Fibroblast of skin of scalp (primary cell): ENCODE data around the gene ODAD4. TPM values are rescaled to one million over a fixed set of nuclear protein-coding genes. Genes with fewer than 3 reads are reported as not detected.

ENCODE experiments used
- DNase-seq: peaks from one replicate; pipeline ENCODE4 v3.0.0-alpha.2; 2013
- polyA plus RNA-seq, 2 experiments: library from polyadenylated mRNA; unstranded; fragments of 120-200 nt; gene quantifications; one replicate each; pipeline ENCODE4 v1.2.1, GENCODE V29; 2013; ENCODE audit not compliant: insufficient read length in 2 of 2

Gene ODAD4, protein sequence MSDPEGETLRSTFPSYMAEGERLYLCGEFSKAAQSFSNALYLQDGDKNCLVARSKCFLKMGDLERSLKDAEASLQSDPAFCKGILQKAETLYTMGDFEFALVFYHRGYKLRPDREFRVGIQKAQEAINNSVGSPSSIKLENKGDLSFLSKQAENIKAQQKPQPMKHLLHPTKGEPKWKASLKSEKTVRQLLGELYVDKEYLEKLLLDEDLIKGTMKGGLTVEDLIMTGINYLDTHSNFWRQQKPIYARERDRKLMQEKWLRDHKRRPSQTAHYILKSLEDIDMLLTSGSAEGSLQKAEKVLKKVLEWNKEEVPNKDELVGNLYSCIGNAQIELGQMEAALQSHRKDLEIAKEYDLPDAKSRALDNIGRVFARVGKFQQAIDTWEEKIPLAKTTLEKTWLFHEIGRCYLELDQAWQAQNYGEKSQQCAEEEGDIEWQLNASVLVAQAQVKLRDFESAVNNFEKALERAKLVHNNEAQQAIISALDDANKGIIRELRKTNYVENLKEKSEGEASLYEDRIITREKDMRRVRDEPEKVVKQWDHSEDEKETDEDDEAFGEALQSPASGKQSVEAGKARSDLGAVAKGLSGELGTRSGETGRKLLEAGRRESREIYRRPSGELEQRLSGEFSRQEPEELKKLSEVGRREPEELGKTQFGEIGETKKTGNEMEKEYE
- 1.5 TPM for polyA plus RNA-seq (2013, experiment 1 of 2; ENCODE audit: insufficient read length)
- polyA plus RNA-seq (2013, experiment 2 of 2; ENCODE audit: insufficient read length): 0.94 TPM

DNA sequence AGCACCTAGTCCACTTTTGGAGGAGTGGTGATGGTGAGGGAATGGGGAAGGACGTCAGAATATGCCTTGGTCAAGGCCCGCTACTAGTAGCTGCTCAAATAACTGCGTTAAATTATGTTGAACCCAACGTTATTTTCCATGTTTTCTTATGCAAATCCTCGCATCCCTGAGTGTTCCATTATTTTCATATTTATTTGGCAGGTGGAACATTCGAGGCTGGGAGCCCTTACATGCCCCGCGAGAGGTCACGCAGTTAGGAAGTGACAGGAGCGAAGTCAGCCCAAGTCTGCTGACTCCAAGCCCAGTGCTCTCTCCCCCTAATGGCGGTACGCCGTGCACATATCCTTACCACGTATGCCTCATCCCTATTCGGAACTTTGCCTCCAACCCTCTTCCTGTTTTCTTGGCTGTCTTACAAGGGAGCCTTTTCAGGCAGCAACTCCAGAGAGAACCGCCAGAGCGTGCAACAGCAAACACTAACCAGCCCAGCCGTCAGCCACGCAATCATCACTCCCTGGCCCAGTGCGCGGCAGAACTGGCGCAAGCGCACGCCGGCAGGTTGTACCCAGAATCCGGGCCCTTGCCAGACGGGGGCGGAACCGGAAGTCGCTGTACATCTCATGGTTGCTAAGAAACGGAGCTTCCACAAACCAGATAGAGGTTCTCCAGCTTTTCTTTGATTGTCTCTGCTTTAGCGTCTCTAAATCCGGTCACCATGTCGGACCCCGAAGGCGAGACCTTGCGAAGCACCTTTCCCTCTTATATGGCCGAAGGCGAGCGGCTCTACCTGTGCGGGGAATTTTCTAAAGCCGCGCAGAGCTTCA lies at the start of gene ODAD4:
TSS of gene ODAD4 (plus strand) at position 609 of the 824 bp plus-strand sequence. CDS start at position 716, 107 bp downstream.
- DNase-seq: peak; percentile 98

DNA sequence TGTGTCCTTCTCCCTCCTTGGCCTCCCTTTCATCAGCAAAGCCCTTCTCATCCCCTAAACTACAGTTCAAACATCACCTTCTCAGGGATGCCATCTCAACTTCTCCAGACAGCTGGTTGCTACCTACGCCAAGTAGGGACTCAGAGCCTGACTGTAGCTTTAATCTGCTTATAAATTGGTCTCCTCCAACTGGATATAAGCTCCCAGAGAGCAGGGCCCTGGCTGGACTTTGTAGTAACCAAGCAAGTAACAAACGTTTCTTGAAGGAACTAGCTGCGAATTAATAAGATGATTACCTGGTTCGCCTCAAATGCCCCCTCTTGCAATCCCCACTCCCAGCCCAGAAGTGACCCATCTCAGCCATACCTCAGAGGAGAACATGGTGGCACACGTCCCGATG lies 47.7 kb upstream of the ODAD4 start:
- DNase-seq: no peak

DNA sequence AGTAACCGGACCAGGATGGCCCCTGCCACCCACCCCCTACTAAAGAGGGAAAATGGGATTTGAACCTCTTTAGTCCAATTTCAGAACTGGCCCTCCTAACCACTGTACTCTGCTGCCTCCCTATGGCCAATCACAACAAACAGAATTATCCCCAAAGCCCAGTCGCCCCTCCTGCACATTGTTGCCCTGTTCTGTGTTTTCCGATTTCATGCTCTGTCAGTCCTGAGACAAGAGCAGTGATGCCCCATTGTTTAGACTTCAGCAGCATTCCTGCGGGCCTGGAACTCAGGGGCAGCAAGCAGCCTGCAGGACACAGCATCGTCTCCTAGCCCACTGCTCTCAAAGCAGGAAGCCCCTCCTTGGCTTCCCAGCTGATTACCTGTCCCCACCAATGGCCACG lies 44.7 kb upstream of the ODAD4 start:
- DNase-seq: no peak

DNA sequence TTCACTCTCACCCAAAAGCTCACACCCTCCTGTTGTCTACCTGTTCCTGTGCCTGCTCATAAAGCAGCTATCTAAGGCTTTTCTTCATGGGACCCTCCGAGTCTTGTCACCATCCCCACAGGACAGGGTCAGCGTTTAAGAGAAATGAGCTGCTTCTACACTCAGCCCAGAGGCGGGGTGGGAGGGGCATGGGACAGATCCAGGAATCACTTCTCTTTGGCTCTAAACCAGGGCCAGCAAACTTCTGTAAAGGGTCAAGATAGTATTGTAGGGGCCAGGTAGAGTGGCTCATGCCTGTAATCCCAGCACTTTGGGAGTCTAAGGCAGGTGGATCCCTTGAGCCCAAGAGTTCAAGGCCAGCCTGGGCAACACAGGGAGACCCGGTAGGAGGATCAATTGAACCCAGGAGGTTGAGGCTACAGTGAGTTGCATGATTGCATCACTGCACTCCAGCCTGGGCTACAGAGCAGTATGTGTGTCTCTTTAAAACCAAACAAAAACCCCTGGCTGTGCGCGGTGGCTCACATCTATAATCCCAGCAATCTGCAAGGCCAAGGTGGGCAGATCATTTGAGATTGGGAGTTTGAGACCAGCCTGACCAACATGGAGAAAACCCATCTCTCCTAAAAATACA lies 42.0 kb upstream of the ODAD4 start:
- no peak for DNase-seq

DNA sequence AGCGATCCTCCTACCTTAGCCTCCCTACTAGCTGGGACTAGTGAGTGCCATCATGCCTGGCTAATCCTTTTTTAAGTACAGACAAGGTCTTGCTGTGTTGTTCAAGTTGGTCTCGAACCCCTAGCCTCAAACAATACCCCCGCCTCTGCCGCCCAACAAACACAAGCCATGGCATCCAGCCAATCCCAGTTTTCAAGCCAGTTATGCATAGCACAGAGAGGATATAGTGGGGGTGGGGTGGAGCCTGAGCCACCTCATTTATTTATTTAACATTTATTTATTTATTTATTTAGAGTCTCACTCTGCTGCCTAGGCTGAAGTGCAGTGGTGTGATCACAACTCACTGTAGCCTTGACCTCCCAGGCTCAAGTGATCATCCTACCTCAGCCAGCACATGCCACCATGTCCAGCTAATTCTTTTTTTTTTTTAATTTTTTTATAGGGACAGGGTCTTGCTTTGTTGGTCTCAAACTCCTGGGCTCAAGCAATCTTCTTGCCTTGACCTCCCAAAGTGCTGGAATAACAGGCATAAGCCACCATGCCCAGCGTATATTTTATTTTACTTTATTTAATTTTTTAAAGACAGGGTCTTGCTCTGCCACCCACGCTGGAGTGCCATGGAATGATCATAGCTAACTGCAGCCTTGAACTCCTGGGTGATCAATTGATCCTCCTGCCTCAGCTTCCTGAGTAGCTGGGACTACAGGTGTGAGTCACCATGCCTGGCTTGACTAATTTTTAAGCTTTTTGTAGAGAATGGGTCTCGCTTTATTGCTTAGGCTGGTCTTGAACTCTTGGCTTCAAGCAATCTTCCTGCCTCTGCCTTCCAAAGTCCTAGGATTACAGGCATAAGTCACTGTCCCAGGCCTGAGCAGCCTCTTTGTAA lies 39.0 kb upstream of the ODAD4 start:
- no peak for DNase-seq

DNA sequence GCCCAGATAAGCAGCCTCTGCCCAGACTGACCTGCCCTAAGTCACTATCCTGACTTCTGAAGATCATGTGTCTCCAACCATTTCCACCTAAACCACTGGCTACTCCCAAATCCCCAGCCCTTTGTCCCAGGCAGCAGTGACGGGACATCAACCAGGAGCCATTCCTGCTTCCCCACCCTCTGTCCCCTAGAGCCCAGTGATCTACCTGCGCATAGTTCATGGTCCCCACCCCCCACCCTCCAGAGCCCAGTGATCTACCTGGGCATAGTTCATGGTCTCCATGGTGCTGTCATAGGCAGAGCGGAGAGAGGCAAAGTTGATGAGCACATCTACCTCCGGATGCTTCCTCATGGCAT lies 38.4 kb upstream of the ODAD4 start:
- no peak for DNase-seq

DNA sequence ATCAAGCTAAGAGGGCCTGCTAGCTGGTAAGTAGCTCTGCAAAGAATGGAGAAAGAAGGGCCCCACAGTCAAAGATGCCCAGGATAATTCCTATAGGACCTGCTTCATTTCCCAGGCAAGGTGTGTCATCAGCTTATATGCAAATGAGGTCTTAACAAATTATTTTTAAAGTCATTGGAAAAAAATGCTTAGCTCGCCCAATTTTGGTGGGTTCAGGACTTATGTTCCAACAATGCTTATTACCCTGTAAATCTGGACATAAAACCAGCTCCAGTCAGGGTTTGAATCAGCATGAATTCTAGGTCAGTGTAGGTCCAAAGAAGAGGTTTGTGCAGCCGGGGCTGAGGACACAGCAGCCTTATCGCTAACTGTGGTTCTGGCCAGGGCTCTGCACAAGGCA lies 37.0 kb upstream of the ODAD4 start:
- DNase-seq: no peak

DNA sequence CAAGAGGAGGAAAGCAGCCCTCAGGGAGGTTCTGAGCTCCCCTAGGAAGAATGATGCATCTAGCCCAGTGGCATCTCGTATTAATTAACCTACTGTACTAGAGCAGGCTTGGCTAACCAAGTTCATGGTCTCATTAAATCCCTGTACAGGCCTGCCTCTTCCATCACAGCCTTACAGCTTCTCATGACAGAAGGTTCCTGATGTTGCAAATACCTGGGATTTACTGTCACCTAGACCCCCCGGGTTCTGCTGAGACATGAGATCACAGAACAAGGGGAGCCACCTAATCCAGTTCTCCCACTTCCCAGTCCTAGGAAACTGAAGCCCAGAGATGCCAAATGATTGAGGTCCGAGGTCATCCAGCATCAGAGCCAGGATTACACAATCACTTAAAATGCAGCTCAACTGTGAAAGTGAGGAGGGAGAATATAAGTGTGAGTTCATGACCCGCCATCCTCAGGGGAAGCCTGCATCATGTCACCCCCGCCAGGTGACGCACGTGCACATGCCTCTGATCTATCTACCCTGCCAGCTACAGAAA lies 35.6 kb upstream of the ODAD4 start:
- DNase-seq: peak; percentile 93

DNA sequence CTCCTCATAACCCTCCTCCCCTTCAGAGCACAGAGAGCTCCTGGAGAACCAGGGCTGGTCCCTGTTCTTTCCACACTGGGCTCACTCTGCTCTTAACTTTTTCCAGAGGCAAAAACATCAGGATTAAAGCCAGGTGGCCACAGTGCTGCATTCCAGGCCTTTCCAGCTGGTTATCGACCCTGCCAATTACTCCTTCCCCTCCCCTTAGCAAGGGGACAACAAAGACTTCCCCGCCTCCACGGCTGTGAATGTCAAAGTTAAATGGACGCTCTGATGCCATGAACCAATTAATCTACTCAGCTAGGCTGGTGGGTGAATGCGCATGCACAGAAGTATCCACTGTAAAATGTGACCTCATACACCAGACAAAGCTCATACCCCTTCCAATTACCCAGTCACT lies 34.8 kb upstream of the ODAD4 start:
- DNase-seq: no peak

DNA sequence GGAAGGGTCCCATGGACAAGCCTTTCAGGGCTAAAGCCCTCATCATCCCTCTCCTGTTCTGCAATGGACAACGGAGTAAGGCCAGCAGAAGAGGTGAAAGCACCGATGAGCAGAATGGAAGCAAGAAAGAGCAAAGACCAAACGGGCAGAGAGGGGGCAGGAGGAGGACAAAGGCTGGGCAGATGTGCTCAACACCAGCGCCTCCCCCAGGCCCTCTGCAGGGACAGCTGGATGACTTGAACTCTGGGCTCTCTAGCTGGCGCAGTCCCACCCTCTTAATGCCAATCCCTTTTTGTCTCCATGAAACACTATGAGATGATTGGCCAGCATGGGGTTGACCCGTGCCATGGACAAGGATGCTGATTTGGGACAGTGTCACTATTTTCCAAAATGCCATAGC lies 33.7 kb upstream of the ODAD4 start:
- DNase-seq: no peak

DNA sequence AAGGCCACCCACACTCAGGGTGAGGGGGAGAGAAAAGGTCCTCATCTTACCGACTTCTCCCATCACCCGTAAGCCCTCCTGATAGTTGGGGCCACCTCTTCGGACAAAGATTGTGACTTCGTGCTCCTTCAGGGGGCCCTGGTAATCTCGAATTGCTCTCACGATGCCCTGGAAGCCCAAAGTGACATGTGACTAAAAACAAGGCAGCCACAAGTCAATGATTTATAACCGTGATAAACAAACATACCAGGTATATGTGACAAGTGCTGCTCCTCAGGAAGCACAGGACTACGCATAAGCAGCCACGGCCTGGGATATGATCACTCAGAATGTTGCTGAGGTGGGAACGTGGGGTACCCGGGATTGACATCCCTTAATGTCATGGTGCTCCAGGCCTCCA lies 28.8 kb upstream of the ODAD4 start:
- DNase-seq: no peak

DNA sequence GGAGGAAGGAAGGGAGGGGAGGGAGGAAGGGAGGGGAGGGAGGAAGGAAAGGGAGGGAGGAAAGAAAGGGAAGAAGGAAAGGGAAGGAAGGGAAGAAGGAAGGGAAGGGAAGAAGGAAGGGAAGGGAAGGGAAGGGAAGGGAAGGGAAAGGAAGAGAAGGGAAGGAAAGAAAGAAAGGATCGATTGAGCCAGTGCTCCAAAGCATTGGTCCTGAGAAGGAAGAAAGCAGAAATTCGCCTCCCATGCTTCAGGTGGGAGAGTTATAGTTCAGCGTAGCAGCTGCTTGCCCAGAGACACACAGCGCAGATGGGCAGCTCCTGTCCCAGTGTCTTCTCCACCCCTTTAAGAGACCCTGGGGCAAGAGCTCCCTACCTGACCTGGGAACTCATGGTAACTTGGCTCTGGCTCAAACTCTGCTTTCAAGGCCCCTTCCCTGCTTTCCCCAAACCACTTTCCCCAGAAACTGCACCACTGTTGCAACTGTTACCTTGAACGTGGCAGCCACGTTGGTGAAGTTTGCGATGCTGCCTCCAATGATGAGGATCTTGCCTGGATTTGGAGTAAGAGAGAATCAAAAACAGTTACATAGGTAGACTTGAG lies 26.1 kb upstream of the ODAD4 start:
- no peak for DNase-seq

DNA sequence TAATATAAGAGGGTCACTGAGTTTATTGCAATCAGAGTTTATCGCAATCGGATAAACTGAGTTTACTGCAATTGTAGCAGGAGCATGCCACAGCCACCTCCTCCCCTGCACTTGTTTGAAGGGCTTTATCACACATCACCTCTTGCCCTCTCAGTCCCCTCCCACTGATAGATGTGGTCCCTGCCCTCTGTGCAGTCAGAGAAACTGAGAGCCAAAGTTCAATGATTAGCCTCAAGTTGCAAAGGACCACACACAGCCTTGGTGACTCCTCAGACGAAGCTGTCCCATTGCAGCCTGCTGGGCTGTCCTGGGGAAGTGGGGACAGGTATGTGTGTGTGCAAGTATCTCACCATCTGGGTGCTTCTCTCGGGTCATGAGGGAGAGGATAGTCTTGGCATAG lies 25.2 kb upstream of the ODAD4 start:
- no peak for DNase-seq

DNA sequence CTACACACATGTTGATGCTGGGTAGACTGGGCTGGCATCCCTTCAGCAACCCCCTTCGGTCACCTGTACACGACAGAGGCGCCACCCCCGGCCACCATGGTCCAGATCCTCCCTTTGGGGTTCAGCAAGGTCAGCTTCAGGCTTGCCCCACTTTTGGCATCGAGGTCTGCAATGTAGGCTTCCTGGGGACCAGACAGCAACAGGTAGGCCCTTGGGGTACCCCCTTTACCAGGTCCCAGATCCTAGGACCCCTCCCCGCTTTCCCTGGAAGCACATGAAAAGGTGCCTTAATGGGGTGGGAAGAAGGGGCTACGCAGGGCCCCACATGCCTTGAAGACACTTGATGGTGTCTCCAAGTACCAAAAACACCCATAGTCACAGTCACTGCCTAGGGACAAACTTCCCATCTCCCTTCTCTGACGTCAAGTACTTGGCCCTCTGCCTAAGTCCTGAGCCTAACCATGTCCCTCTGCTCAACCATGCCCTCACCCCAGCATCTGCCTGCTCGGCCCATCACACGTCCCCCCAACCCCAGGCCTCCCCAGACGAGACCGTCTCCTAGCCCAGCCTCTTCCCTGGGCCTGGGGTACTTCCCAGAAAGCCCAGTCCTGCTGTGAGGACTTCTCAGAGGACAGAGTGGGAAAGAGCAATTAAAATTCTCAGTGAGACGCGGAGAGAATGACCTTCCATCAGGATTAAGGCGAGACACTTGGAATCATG lies 23.8 kb upstream of the ODAD4 start:
- no peak for DNase-seq

DNA sequence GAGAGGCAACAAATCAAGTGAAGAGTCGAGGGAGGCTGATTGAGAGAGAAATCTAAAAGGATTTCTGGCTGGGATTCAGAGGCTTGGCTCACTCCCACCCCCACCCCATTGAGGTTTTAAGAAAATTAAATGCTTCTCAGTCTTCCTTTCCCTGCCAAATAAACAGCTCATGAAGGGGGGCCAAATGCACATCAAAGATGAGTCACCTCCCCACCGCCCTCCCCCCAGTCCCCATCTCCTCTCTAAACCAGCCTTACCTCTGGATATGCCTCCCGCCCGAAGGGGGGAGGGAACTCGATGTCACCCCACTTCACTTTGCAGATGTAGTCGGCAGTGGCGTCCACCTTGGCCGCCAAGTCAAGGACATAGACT lies 23.2 kb upstream of the ODAD4 start:
- peak; percentile 81 for DNase-seq

DNA sequence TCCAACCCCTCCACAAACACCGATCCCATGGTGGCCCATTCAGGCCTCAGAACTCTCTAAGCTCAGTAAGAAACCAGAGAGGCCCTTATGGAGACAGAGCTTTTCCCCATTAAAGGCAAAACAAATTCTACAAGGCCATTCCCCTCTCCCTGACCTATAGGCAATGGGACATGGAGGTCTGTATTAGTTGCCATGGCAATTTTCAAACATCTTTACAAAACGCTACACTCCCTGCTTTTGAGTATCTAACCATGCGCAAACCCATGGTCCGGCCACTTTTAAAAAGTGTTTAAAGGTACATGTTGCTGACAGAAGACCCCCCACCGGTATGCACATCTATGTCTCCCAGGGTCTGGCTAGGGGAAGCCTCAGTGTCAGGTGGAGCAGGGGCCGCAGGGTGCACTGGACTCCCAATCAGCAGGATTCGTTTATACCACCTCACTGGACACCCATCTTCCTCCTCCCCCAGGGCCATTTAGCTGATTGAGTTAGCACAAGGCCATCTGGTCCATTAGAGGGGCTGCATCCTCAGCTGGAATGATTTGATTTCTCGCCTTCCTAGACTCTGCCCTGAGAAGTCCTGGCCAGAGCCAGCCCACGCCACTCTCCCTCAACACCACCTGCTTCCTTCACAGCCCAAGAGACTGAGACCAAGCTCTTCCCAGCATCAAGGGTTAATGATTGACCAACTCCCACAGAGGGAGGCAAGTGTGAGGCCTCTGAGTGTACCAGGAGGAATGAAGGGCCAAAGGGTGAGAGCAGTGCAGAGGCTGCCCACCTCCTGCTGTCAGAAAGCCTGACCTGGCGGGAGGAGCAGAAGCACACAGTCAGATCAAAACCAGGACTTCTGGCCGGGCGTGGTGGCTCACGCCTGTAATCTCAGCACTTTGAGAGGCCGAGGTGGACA lies 22.5 kb upstream of the ODAD4 start:
- DNase-seq: no peak

DNA sequence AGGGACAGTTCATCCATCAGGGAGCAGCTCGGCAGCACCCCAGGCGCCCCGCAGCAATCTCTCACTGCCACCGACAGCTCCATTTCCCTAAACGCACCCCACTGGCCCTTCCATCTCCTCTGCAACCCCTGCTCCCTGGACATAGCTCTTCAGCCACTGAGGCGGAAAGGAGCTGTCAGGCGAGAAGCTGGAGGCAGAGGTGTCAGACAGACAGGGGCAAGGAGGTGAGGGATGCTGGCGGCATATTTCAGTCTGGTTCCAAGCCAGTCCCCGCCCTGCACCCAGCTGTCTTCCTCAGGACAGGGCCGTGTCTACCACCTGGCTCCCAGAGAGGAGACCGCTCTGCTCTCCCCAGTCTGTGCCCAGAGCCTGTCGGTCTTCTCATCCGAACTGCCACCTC lies 21.3 kb upstream of the ODAD4 start:
- no peak for DNase-seq

DNA sequence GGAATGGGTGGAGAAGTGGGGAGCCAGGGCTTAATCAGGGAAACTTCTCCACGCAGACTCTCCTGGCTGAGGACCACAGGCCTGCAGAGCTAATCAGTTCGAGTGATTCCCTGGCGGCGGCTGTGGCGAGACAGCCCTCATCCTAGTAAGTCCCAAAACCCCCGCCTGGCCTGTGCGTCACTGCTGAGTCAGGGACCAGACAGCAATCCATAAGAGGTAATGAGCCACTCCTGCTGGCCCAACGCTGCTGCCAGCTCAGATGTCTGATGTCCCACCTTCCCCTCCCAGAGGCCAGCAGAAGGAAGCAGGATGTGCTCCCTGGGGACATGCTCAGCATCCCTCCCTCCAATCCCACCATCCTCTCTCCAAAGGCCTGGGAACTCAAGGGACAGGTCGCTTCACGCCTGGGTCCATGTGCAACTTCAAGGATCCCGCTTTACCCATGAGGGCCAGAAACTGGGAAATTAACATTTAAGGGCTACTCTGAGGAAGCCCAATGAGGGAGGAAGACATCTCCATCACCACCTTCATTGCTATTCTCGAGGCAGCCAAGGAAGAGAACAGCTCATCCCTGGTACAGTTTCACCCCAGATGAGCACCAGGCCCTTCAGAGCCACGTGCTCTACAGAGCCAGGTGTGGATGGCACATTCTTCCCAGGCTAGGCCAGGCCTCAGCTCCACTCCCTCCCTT lies 19.6 kb upstream of the ODAD4 start:
- peak; percentile 96 for DNase-seq

DNA sequence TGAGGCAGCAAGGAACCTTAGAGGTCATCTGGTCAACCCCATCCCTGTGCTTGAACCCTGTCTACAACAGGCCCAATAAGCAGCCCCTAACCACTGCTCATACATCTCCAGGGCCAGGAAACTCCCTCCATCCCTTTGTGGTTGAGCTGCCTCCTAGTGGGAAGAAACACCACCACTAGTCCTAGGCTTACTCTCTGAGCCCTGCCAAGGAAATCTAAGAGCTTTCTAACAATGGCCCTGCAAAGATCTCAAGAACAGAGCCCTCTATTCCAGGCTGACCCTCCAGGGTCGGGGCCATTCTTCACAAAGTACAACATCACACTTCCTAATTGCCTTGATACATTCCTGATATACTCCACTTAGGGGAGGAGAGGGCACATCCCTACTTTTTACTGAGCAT lies 17.5 kb upstream of the ODAD4 start:
- no peak for DNase-seq
